Measurements from ENCODE around the gene DLGAP4. TPM values are rescaled to one million over a fixed set of nuclear protein-coding genes. Genes with fewer than 3 reads are reported as not detected.
A peak's percentile ranks its signal among the peaks of the same experiment; 100 is the strongest.

DLGAP4 gene
- total and polyA plus RNA-seq, 9 of the 15 experiments (the other 6 are each of a cell fraction or from before 2014, with no cell fraction given): 0.31 to 34.1 (median 4.5) TPM

DNA sequence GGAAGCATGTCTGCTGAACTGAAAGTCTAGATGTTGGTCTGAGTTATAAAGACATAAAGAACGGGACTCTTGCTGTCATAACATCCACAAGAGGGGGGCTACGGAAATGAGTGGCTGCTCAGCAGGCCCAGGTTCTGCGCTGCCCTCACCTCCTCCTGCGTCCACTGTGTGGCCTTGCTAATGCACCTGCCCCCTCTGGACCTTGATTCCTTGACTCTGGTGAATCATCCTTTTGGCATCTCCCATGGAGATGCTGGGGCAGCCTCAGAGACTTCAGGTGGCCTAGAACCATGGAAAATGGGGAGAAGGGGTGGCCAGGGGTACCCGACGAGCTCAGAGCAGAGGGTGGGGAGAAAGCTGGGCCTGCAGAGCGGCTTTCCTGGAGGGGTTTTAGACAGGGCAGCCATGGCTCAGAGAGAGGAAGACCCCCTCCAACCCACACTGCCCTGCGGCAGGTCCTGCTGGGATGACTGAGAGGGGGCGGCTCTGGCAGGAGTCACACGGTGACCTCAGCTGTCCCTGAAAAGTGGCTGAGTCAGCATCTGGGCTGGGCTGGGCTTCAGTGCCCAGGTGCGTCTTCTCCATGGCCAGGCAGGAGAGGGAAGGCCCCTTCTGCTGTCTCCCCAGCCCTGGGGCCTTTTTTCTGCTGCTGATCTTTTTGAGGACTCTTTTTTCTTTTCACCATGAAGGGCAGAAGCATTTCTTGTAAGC, 46.9 kb downstream of the DLGAP4 start (continued):
- TF ChIP-seq C11orf30 (IDR thresholded peaks at IDR 0.05; ENCODE audit: low read depth) (peak; percentile 90), ZNF79 (CRISPR knock-in tag; IDR thresholded peaks at IDR 0.05; ENCODE audit: low read depth) (no peak), CCNT2 (IDR thresholded peaks at IDR 0.05; ENCODE audit: borderline replicate concordance, extremely low read depth, insufficient read length, low read depth, low read length) (no peak), SAP30 (IDR thresholded peaks at IDR 0.05; ENCODE audit: borderline replicate concordance, insufficient read depth, low read depth, low read length, poor library complexity, severe bottlenecking) (no peak), PHF8 (IDR thresholded peaks at IDR 0.05; ENCODE audit: borderline replicate concordance, low read length) (no peak), NFE2 (IDR thresholded peaks at IDR 0.05; ENCODE audit: low read depth) (peak; percentile 24; the same call in 1 of the 2 replicates), ZKSCAN8 (CRISPR knock-in tag; IDR thresholded peaks at IDR 0.05) (no peak), ZZZ3 (IDR thresholded peaks at IDR 0.05) (no peak), PML (IDR thresholded peaks at IDR 0.05; ENCODE audit: low read length) (no peak), BACH1 (tag; IDR thresholded peaks at IDR 0.05) (no peak), MAFF (IDR thresholded peaks at IDR 0.05; ENCODE audit: low read length) (peak; percentile 57), ZNF316 (IDR thresholded peaks at IDR 0.05) (peak; percentile 92), MAFG (tag; conservative IDR thresholded peaks at IDR 0.05) (peak; percentile 78), WHSC1 (IDR thresholded peaks at IDR 0.05; ENCODE audit: low read length) (no peak), U2AF2 (optimal IDR thresholded peaks at IDR 0.05; ENCODE audit: low read depth, low read length) (no peak), MAFK (IDR thresholded peaks at IDR 0.05; ENCODE audit: low read length) (peak; percentile 74)

All from K562 (cell line).